MCF 10A (cell line): ENCODE results near the gene MICAL3. TPM values are rescaled to one million over a fixed set of nuclear protein-coding genes. Genes with fewer than 3 reads are reported as not detected.

ENCODE experiments used
- BruUV-seq: library from RNA; stranded (reverse); fragments of 400-500 nt; replicated peaks from 2 replicates; lab custom pipeline; 2021; lab: Mats Ljungman, UMichigan
- CTCF ChIA-PET: fragments of 300-600 bp; sonication (Branson Sonifier 250); formaldehyde crosslinking; extraction: SDS; loops from one replicate; lab custom pipeline; 2021; ENCODE audit warnings: antibody characterized with exemption, inconsistent platforms; lab: Yijun Ruan, JAX
- POLR2A ChIA-PET: fragments of 300-600, 350-650 bp; sonication (Branson Sonifier 250); formaldehyde crosslinking; extraction: SDS; loops from one replicate; lab custom pipeline; 2020; ENCODE audit warnings: antibody characterized with exemption, inconsistent platforms; lab: Yijun Ruan, JAX
- DNase-seq: peaks from one replicate; pipeline ENCODE4 v3.0.0-alpha.2; 2018; ENCODE audit not compliant: unreplicated experiment
- H3K27ac Mint-ChIP-seq: one replicate; pipeline ENCODE4 v1.8.0; 2022; ENCODE audit warnings: mild to moderate bottlenecking, low read depth, mixed read lengths; ENCODE audit not compliant: unreplicated experiment
- H3K27me3 Mint-ChIP-seq: one replicate; pipeline ENCODE4 v1.8.0; 2022; ENCODE audit warnings: mixed read lengths; ENCODE audit not compliant: insufficient read depth, unreplicated experiment
- H3K36me3 Mint-ChIP-seq: one replicate; pipeline ENCODE4 v1.8.0; 2022; ENCODE audit warnings: mild to moderate bottlenecking, moderate library complexity, mixed read lengths; ENCODE audit not compliant: insufficient read depth, unreplicated experiment
- H3K4me1 Mint-ChIP-seq: one replicate; pipeline ENCODE4 v1.8.0; 2022; ENCODE audit warnings: mixed read lengths; ENCODE audit not compliant: insufficient read depth, unreplicated experiment
- H3K4me3 Mint-ChIP-seq: one replicate; pipeline ENCODE4 v1.8.0; 2022; ENCODE audit warnings: mild to moderate bottlenecking, moderate library complexity, mixed read lengths; ENCODE audit not compliant: unreplicated experiment
- H3K9me3 Mint-ChIP-seq: one replicate; pipeline ENCODE4 v1.8.0; 2022; ENCODE audit warnings: mixed read lengths; ENCODE audit not compliant: unreplicated experiment
- intact Hi-C: fragments of 100-400 bp; cut with micrococcal nuclease; formaldehyde crosslinking; loops from 2 replicates; pipeline ENCODE4 v1.14.1; 2022
- total RNA-seq: library from RNA; stranded (reverse); gene quantifications from 2 replicates; pipeline ENCODE4 v1.2.3, GENCODE V29; 2022
- TF ChIP-seq, protein P1 (sequence below): fragments of 200-600 bp; IDR thresholded peaks from one replicate; pipeline ENCODE4 v1.8.0; 2022; ENCODE audit warnings: antibody characterized with exemption, mild to moderate bottlenecking; ENCODE audit not compliant: unreplicated experiment

MICAL3 gene
- total RNA-seq, 1 experiment from 2014 or later, result 54.1 TPM

- DNase-seq, result no peak
- Mint-ChIP-seq H3K27me3 (no peaks in the 10 kb centered on the region), H3K4me3 (no peak overlapping the region), H3K4me1 (peaks cover 29% of the 10 kb centered on the region), H3K27ac (no peak overlapping the region), H3K9me3 (no peaks in the 10 kb centered on the region), H3K36me3 (peaks cover 7% of the 10 kb centered on the region)
- ChIA-PET POLR2A (interaction anchor here (0.9 kb wide), 1 partner anchor 160 kb away, joined by 3 read pairs; the partner anchor contains the start of gene PEX26), CTCF (interaction anchor here (0.6 to 4.1 kb wide), 4 partner anchors 12 to 159 kb away, joined by 3 to 16 read pairs (median 4); partner anchors contain the start of gene PEX26)
- intact Hi-C loops, result loop anchor here (10.0 kb wide), 1 partner anchor 87 kb away; no protein-coding TSS in a partner anchor
- TF ChIP-seq, protein P1, sequence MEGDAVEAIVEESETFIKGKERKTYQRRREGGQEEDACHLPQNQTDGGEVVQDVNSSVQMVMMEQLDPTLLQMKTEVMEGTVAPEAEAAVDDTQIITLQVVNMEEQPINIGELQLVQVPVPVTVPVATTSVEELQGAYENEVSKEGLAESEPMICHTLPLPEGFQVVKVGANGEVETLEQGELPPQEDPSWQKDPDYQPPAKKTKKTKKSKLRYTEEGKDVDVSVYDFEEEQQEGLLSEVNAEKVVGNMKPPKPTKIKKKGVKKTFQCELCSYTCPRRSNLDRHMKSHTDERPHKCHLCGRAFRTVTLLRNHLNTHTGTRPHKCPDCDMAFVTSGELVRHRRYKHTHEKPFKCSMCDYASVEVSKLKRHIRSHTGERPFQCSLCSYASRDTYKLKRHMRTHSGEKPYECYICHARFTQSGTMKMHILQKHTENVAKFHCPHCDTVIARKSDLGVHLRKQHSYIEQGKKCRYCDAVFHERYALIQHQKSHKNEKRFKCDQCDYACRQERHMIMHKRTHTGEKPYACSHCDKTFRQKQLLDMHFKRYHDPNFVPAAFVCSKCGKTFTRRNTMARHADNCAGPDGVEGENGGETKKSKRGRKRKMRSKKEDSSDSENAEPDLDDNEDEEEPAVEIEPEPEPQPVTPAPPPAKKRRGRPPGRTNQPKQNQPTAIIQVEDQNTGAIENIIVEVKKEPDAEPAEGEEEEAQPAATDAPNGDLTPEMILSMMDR, result no peak
- BruUV-seq, result no TSS peak
Measured at GRCh38 chr22:17917490-17917983, 106.8 kb downstream of the MICAL3 start.

- TF ChIP-seq, protein P1, result no peak
- POLR2A ChIA-PET, result interaction anchor here (1.1 kb wide), 1 partner anchor 13 kb away, joined by 4 read pairs; no protein-coding TSS in a partner anchor
- Mint-ChIP-seq H3K4me1 (peaks cover 18% of the 10 kb centered on the region), H3K9me3 (no peaks in the 10 kb centered on the region), H3K27ac (no peak overlapping the region), H3K27me3 (no peaks in the 10 kb centered on the region), H3K4me3 (no peak overlapping the region), H3K36me3 (peaks cover 7% of the 10 kb centered on the region)
- DNase-seq, result no peak
- BruUV-seq, result no TSS peak
- intact Hi-C loops, result loop anchor here (10.0 kb wide), 1 partner anchor 88 kb away; no protein-coding TSS in a partner anchor
- CTCF ChIA-PET, result interaction anchor here (1.2 kb wide), 1 partner anchor 10 kb away, joined by 5 read pairs; no protein-coding TSS in a partner anchor
Measured at GRCh38 chr22:17916226-17916889, 108.0 kb downstream of the MICAL3 start.

DNA sequence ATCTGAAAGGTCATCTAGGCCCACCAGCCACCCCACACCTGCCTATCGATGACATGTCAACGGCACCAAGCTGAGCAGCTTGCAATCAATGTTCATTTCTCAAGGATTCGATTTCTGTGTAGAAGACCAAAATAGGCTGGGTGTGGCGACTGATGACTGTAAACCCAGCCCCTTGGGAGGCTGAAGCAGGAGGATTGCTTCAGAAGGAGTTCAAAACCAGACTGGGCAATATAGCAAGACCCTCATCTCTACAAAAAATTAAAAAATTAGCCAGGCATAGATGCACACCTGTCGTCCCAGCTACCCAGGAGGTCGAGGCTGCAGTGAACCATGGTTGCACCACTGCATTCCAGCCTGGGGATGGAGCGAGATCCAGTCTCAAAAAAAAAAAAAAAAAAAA is 108.7 kb downstream of the MICAL3 start:
- TF ChIP-seq, protein P1, result no peak
- intact Hi-C loops, result loop anchor here (10.0 kb wide), 1 partner anchor 89 kb away; no protein-coding TSS in a partner anchor
- CTCF ChIA-PET, result no interaction called here

DNA sequence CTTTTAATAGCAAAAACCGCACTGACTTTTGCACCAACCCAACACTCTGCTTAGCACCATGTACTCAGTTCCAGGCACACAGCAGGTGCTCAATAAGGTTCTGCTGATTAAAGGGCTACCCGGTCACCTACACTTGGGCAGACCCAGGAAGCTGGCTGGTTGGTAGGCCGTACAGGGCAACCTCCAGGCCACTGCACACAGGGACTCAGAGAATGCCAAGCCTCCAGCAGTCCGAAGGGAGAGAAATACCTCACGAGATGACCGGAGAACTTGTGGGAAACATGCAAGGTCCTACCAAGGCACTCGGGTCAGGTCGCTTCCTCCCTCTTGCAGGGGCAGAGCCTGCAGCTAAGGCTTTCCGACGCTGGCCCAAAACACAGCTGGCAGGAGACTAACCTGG is 109.2 kb downstream of the MICAL3 start:
- H3K4me1 Mint-ChIP-seq, result peaks cover 15% of the 10 kb centered on the region
- CTCF ChIA-PET, result no interaction called here
- POLR2A ChIA-PET, result no interaction called here
- intact Hi-C loops, result loop anchor here (10.0 kb wide), 1 partner anchor 90 kb away; no protein-coding TSS in a partner anchor
- no TSS peak for BruUV-seq
- H3K4me3 Mint-ChIP-seq, result no peak overlapping the region
- H3K9me3 Mint-ChIP-seq, result no peaks in the 10 kb centered on the region
- TF ChIP-seq, protein P1, result no peak
- H3K27me3 Mint-ChIP-seq, result no peaks in the 10 kb centered on the region
- no peak overlapping the region for H3K27ac Mint-ChIP-seq
- peaks cover 11% of the 10 kb centered on the region for H3K36me3 Mint-ChIP-seq
- DNase-seq, result no peak

More for the DNA sequence above, 108.7 kb downstream of the MICAL3 start:
- H3K9me3 Mint-ChIP-seq, result no peaks in the 10 kb centered on the region
- H3K4me1 Mint-ChIP-seq, result peaks cover 18% of the 10 kb centered on the region
- no peak for DNase-seq
- BruUV-seq, result no TSS peak
- peaks cover 13% of the 10 kb centered on the region for H3K36me3 Mint-ChIP-seq
- H3K27me3 Mint-ChIP-seq, result no peaks in the 10 kb centered on the region
- POLR2A ChIA-PET, result no interaction called here
- H3K4me3 Mint-ChIP-seq, result no peak overlapping the region
- no peak overlapping the region for H3K27ac Mint-ChIP-seq
